Measurements from ENCODE around the gene KLF5. TPM values are rescaled to one million over a fixed set of nuclear protein-coding genes. Genes with fewer than 3 reads are reported as not detected.

KLF5 gene
- total and polyA plus RNA-seq, 2 experiments from 2014 or later: 5.5 to 5.6 TPM

DNA sequence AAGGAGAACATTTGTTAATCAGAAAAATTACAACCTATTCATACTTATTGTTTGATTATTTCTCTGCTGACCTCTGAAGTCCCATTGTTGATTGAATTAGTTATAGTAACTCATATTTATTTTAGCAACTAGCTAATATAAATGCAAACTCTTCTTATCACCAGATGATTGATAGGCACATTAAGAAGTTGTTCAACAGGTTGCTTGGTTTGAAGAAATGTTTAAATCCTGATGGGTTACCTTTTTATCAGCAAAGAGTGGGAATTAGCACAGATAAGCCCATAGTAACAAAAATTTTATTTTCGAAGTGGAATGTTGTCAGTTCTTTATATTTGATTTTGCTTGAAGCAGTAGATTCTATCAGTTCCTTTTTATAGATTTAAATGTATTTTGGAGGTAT lies 44.4 kb downstream of the KLF5 start:
- H3F3A ChIP-seq (ENCODE audit: insufficient read depth): no peaks in the 10 kb centered on the region
- no peak overlapping the region for H3K27ac ChIP-seq
- no peak overlapping the region for H3K4me2 ChIP-seq (ENCODE audit: unreplicated experiment)
- H3K4me1 ChIP-seq (ENCODE audit: insufficient read depth): no peaks in the 10 kb centered on the region
- WGBS, 2 experiments (ENCODE audit: low coverage in 1 of 2, low lambda C conversion rate in 2 of 2, missing lambda C conversion rate in 2 of 2): 42 to 52% methylated on average over 1 of the region's 1 CpG
- TF ChIP-seq EZH2 (IDR thresholded peaks at IDR 0.05; ENCODE audit: insufficient read depth, poor library complexity, severe bottlenecking) (no peak), EZH2phosphoT487 (IDR thresholded peaks at IDR 0.05; ENCODE audit: insufficient read depth, low read depth) (no peak)
- H3K79me2 ChIP-seq (ENCODE audit: insufficient read depth): no peaks in the 10 kb centered on the region
- H3K9me2 ChIP-seq (ENCODE audit: insufficient read depth): no peaks in the 10 kb centered on the region
- no peak overlapping the region for H2AFZ ChIP-seq
- no peaks in the 10 kb centered on the region for H3K9me3 ChIP-seq (ENCODE audit: low read depth)
- H3K4me3 ChIP-seq: no peak overlapping the region
- no peaks in the 10 kb centered on the region for H3K27me3 ChIP-seq (replicated peaks; ENCODE audit: insufficient read depth)
- in situ Hi-C loops (cut with MboI): no loop called here
- no peaks in the 10 kb centered on the region for H3K36me3 ChIP-seq (ENCODE audit: low read depth)
- no peak overlapping the region for H3K9ac ChIP-seq
- DNase-seq: no peak
- no peaks in the 10 kb centered on the region for H4K20me1 ChIP-seq (ENCODE audit: insufficient read depth)

DNA sequence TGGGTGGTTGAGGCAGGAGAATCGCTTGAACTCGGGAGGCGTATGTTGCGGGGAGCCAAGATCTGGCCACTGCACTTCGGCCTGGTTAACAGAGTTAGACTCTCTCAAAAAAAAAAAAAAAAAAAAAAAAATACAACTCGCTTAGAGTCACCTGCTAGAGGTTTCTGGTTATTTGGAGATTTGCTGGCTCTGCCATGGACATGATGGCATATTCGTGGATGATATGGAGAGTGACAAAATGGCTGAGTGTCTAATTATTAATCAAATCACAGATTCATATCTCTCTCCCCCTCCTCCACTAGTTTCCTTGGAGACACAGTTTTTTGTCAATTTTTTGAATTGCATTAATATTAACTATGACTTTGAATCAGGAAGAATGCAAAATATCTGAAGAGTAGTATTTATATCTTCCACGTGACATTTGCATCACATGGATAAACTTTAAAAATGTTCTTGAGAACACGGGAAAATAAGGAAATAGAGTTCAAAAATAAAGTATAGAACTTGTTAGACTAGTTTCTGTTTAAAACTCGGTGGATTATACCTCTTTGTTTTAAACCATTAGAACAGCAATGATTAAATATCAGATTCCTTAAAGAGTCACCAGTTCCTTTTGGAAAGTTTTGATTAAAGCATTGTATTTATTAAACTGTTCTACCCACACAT lies 47.8 kb downstream of the KLF5 start:
- Histone ChIP-seq H4K20me1 (ENCODE audit: insufficient read depth) (no peaks in the 10 kb centered on the region), H3K9me2 (ENCODE audit: insufficient read depth) (no peaks in the 10 kb centered on the region), H3K9me3 (ENCODE audit: low read depth) (no peaks in the 10 kb centered on the region), H2AFZ (no peak overlapping the region), H3K4me1 (ENCODE audit: insufficient read depth) (no peaks in the 10 kb centered on the region), H3K9ac (no peak overlapping the region), H3K36me3 (ENCODE audit: low read depth) (no peaks in the 10 kb centered on the region), H3F3A (ENCODE audit: insufficient read depth) (no peaks in the 10 kb centered on the region), H3K27ac (no peak overlapping the region), H3K4me3 (no peak overlapping the region), H3K79me2 (ENCODE audit: insufficient read depth) (no peaks in the 10 kb centered on the region), H3K4me2 (ENCODE audit: unreplicated experiment) (no peak overlapping the region), H3K27me3 (replicated peaks; ENCODE audit: insufficient read depth) (no peaks in the 10 kb centered on the region)
- in situ Hi-C loops (cut with MboI): no loop called here
- 70 to 71% methylated on average over 10 of the region's 10 CpGs for WGBS, 2 experiments (ENCODE audit: low coverage in 1 of 2, low lambda C conversion rate in 2 of 2, missing lambda C conversion rate in 2 of 2)
- no peak for TF ChIP-seq EZH2 (IDR thresholded peaks at IDR 0.05; ENCODE audit: insufficient read depth, poor library complexity, severe bottlenecking)
- no peak for TF ChIP-seq EZH2phosphoT487 (IDR thresholded peaks at IDR 0.05; ENCODE audit: insufficient read depth, low read depth)
- no peak for DNase-seq

DNA sequence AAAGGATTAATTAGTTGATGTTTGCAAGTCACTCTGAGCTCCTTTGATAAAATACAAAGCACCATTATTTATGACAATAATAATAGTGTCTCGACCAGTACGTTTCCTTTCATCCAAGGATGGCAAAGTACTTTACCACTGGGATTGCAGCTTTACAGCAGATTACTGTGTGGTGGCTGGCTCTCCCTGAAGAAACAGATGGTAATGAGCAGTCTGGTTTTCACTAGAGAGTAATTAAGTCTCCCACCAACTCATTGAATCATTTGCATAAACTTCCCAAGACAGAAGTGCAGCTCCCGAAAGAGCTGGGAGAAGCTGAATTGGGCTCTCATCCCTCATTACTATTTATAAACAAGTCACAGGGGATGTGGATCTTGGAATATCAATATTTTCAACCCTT lies 48.7 kb downstream of the KLF5 start:
- no peaks in the 10 kb centered on the region for H3K79me2 ChIP-seq (ENCODE audit: insufficient read depth)
- no peak overlapping the region for H3K9ac ChIP-seq
- no peaks in the 10 kb centered on the region for H4K20me1 ChIP-seq (ENCODE audit: insufficient read depth)
- H3K36me3 ChIP-seq (ENCODE audit: low read depth): no peaks in the 10 kb centered on the region
- no peaks in the 10 kb centered on the region for H3K9me2 ChIP-seq (ENCODE audit: insufficient read depth)
- WGBS, 2 experiments (ENCODE audit: low coverage in 1 of 2, low lambda C conversion rate in 2 of 2, missing lambda C conversion rate in 2 of 2): 10% methylated on average over 3 of the region's 3 CpGs
- no peaks in the 10 kb centered on the region for H3K27me3 ChIP-seq (replicated peaks; ENCODE audit: insufficient read depth)
- no peaks in the 10 kb centered on the region for H3K4me1 ChIP-seq (ENCODE audit: insufficient read depth)
- TF ChIP-seq EZH2 (IDR thresholded peaks at IDR 0.05; ENCODE audit: insufficient read depth, poor library complexity, severe bottlenecking) (no peak), EZH2phosphoT487 (IDR thresholded peaks at IDR 0.05; ENCODE audit: insufficient read depth, low read depth) (no peak)
- in situ Hi-C loops (cut with MboI): no loop called here
- H2AFZ ChIP-seq: no peak overlapping the region
- no peak overlapping the region for H3K4me2 ChIP-seq (ENCODE audit: unreplicated experiment)
- H3K4me3 ChIP-seq: no peak overlapping the region
- H3K27ac ChIP-seq: no peak overlapping the region
- H3F3A ChIP-seq (ENCODE audit: insufficient read depth): no peaks in the 10 kb centered on the region
- DNase-seq: no peak
- no peaks in the 10 kb centered on the region for H3K9me3 ChIP-seq (ENCODE audit: low read depth)

DNA sequence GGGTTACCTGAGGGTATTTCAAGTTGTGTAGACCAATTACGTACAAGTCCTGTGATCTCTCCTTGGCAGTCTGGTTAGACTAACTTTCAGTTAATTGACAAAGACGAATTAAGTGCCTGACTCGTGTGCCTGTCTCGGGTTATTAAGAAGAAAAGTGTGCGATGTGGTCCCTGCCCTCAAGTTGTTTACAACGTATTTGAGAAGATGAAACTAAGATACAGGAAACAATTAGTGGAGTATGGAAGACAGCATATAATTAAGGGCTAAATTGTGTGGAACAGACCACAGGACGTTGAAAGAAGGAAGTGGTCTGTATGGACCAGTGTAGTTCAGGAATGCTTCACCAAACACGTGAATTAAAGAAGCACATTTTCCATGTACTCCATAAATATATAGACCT lies 49.2 kb downstream of the KLF5 start:
- Histone ChIP-seq H3K9me3 (ENCODE audit: low read depth) (no peaks in the 10 kb centered on the region), H3K36me3 (ENCODE audit: low read depth) (no peaks in the 10 kb centered on the region), H4K20me1 (ENCODE audit: insufficient read depth) (no peaks in the 10 kb centered on the region), H3K9me2 (ENCODE audit: insufficient read depth) (no peaks in the 10 kb centered on the region), H3F3A (ENCODE audit: insufficient read depth) (no peaks in the 10 kb centered on the region), H3K79me2 (ENCODE audit: insufficient read depth) (no peaks in the 10 kb centered on the region), H3K4me1 (ENCODE audit: insufficient read depth) (no peaks in the 10 kb centered on the region), H3K9ac (no peak overlapping the region), H3K27ac (no peak overlapping the region), H3K27me3 (replicated peaks; ENCODE audit: insufficient read depth) (no peaks in the 10 kb centered on the region), H3K4me3 (no peak overlapping the region), H2AFZ (no peak overlapping the region), H3K4me2 (ENCODE audit: unreplicated experiment) (no peak overlapping the region)
- in situ Hi-C loops (cut with MboI): no loop called here
- 43 to 44% methylated on average over 8 of the region's 8 CpGs for WGBS, 2 experiments (ENCODE audit: low coverage in 1 of 2, low lambda C conversion rate in 2 of 2, missing lambda C conversion rate in 2 of 2)
- no peak for TF ChIP-seq EZH2 (IDR thresholded peaks at IDR 0.05; ENCODE audit: insufficient read depth, poor library complexity, severe bottlenecking)
- DNase-seq: no peak

Measured in GM23248 (cell line).